Vagina (tissue), 2 donors: ENCODE measurements around the gene ACTR3C. TPM values are rescaled to one million over a fixed set of nuclear protein-coding genes. Genes with fewer than 3 reads are reported as not detected.
A peak's percentile ranks its signal among the peaks of the same experiment; 100 is the strongest.

Experiments
- DNase-seq, 2 donors: peaks; one replicate each; pipeline ENCODE4 v3.0.0-alpha.2; 2017; ENCODE audit errors: extremely low spot score in 2 of 2
- H3K27ac ChIP-seq: fragments of 200-600 bp; sonication (generic); one replicate; pipeline ENCODE4 v1.5.1; 2019
- H3K27me3 ChIP-seq: fragments of 200-600 bp; sonication (generic); one replicate; pipeline ENCODE4 v1.5.1; 2019
- H3K36me3 ChIP-seq, 2 donors: fragments of 200-600 bp; sonication (generic); one replicate each; pipeline ENCODE4 v1.5.1; 2017 to 2019
- H3K4me1 ChIP-seq: fragments of 200-600 bp; sonication (generic); one replicate; pipeline ENCODE4 v1.5.1; 2019
- H3K4me3 ChIP-seq, 2 donors: fragments of 200-600 bp; sonication (generic); 1 replicate in 1 of 2; 2 replicates in 1 of 2; pipeline ENCODE4 v1.5.1; 2016 to 2019
- H3K9me3 ChIP-seq: fragments of 200-600 bp; sonication (generic); one replicate; pipeline ENCODE4 v1.5.1; 2019
- CTCF ChIP-seq, 3 experiments: fragments of 450-650 bp in 2 of 3; fragments of 200-600 bp in 1 of 3; sonication (generic) in 1 of 3; IDR thresholded peaks; one replicate each; pipeline ENCODE4 v1.5.1; 2017 to 2019; ENCODE audit warnings: antibody characterized with exemption in 3 of 3, mild to moderate bottlenecking in 2 of 3, moderate library complexity in 2 of 3
- POLR2A ChIP-seq, 2 donors: fragments of 450-650 bp; IDR thresholded peaks; one replicate each; pipeline ENCODE4 v1.6.1; 2017; ENCODE audit warnings: antibody characterized with exemption in 2 of 2, mild to moderate bottlenecking in 2 of 2, moderate library complexity in 2 of 2
- POLR2AphosphoS5 ChIP-seq, 2 donors: sonication (generic); formaldehyde crosslinking; IDR thresholded peaks; one replicate each; pipeline ENCODE4 v1.9.0; 2017; ENCODE audit warnings: antibody characterized with exemption in 2 of 2, mild to moderate bottlenecking in 2 of 2, low read depth in 1 of 2; ENCODE audit not compliant: insufficient read depth in 1 of 2
- intact Hi-C: fragments of 100-400 bp; cut with DNase I; formaldehyde crosslinking; loops from one replicate; pipeline ENCODE4 v1.15.1; 2023
- total RNA-seq: library from RNA; depleted of rRNA; stranded (reverse); fragments of >200 nt; gene quantifications from one replicate; pipeline ENCODE4 v1.2.3, GENCODE V29; 2016

Gene ACTR3C
- total RNA-seq, 1 donor from 2014 or later, result 24.1 TPM

GRCh38 chr7:150358988-150359621 lies 35.8 kb upstream of the ACTR3C start:
- intact Hi-C loops, result no loop called here
- Histone ChIP-seq H3K27me3 (no peaks in the 10 kb centered on the region), H3K36me3 (no peaks in the 10 kb centered on the region), H3K4me3 (no peak overlapping the region), H3K4me1 (peaks cover 4% of the 10 kb centered on the region), H3K9me3 (no peaks in the 10 kb centered on the region), H3K27ac (no peak overlapping the region)
- TF ChIP-seq POLR2A (IDR thresholded peaks at IDR 0.05) (no peak), POLR2AphosphoS5 (IDR thresholded peaks at IDR 0.05; ENCODE audit: insufficient read depth in 1 of 2, low read depth in 1 of 2) (no peak), CTCF (IDR thresholded peaks at IDR 0.05) (no peak)
- DNase-seq, result no peak

- Histone ChIP-seq H3K9me3 (no peaks in the 10 kb centered on the region), H3K4me1 (peaks cover 4% of the 10 kb centered on the region), H3K36me3 (no peaks in the 10 kb centered on the region), H3K27me3 (no peaks in the 10 kb centered on the region), H3K27ac (no peak overlapping the region), H3K4me3 (no peak overlapping the region)
- intact Hi-C loops, result no loop called here
- DNase-seq, result no peak
- no peak for TF ChIP-seq CTCF (IDR thresholded peaks at IDR 0.05)
- no peak for TF ChIP-seq POLR2A (IDR thresholded peaks at IDR 0.05)
- TF ChIP-seq POLR2AphosphoS5 (IDR thresholded peaks at IDR 0.05; ENCODE audit: insufficient read depth in 1 of 2, low read depth in 1 of 2), result no peak
Observed at GRCh38 chr7:150358433-150358832, 35.1 kb upstream of the ACTR3C start.

DNA sequence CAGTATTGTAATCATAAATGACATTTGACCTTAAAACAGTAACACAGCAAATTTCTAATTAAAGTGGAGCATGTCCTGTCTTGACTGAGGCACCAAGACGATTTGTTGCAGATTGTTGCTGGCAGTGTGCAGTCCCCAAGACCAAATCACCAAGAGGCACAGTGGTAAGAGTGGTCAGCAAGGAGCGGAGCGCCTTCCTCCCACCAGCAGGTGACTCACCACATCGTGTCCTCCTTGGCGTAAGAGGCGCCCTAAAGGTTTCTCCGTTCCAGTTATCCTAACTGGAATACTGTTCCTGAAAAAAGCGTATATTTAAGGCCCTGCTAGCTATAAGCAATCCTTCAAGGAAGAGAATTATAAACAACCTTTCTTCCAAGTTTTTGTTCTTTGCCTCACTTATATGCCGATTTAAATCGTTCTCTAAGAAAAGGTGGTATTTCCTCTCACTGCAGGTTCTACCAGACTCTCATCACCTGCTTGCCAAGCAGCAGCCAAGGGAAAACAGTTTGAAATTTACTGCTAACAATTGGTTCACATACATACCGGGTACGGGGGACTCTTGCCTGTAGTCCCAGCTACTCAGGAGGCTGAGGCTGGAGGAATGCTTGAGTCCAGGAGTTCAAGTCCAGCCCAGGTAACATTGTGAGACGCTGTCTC lies 34.6 kb upstream of the ACTR3C start:
- DNase-seq, result no peak
- intact Hi-C loops, result no loop called here

GRCh38 chr7:150357270-150357669 lies 33.9 kb upstream of the ACTR3C start:
- no peak for DNase-seq
- Histone ChIP-seq H3K4me3 (no peak overlapping the region), H3K27me3 (no peaks in the 10 kb centered on the region), H3K36me3 (no peaks in the 10 kb centered on the region), H3K9me3 (no peaks in the 10 kb centered on the region), H3K27ac (no peak overlapping the region), H3K4me1 (peaks cover 4% of the 10 kb centered on the region)
- TF ChIP-seq POLR2AphosphoS5 (IDR thresholded peaks at IDR 0.05; ENCODE audit: insufficient read depth in 1 of 2, low read depth in 1 of 2) (no peak), POLR2A (IDR thresholded peaks at IDR 0.05) (no peak), CTCF (IDR thresholded peaks at IDR 0.05) (no peak)
- intact Hi-C loops, result no loop called here

More for the DNA sequence above, 34.6 kb upstream of the ACTR3C start:
- H3K4me1 ChIP-seq, result peaks cover 4% of the 10 kb centered on the region
- H3K27ac ChIP-seq, result no peak overlapping the region
- no peaks in the 10 kb centered on the region for H3K9me3 ChIP-seq
- no peaks in the 10 kb centered on the region for H3K27me3 ChIP-seq
- no peaks in the 10 kb centered on the region for H3K36me3 ChIP-seq
- TF ChIP-seq CTCF (IDR thresholded peaks at IDR 0.05), result no peak
- no peak for TF ChIP-seq POLR2A (IDR thresholded peaks at IDR 0.05)
- no peak for TF ChIP-seq POLR2AphosphoS5 (IDR thresholded peaks at IDR 0.05; ENCODE audit: insufficient read depth in 1 of 2, low read depth in 1 of 2)
- no peak overlapping the region for H3K4me3 ChIP-seq

GRCh38 chr7:150356265-150356897 lies 33.0 kb upstream of the ACTR3C start:
- H3K4me3 ChIP-seq, result no peak overlapping the region
- no peaks in the 10 kb centered on the region for H3K9me3 ChIP-seq
- H3K27ac ChIP-seq, result no peak overlapping the region
- no peaks in the 10 kb centered on the region for H3K27me3 ChIP-seq
- DNase-seq, result no peak
- H3K4me1 ChIP-seq, result peaks cover 4% of the 10 kb centered on the region
- intact Hi-C loops, result no loop called here
- no peaks in the 10 kb centered on the region for H3K36me3 ChIP-seq
- TF ChIP-seq POLR2AphosphoS5 (IDR thresholded peaks at IDR 0.05; ENCODE audit: insufficient read depth in 1 of 2, low read depth in 1 of 2) (no peak), CTCF (IDR thresholded peaks at IDR 0.05) (peak in 1 of 3 experiments; percentile 48)
